Prostate gland (tissue), 2 donors: ENCODE results near the gene YDJC. TPM values are rescaled to one million over a fixed set of nuclear protein-coding genes. Genes with fewer than 3 reads are reported as not detected.
A peak's percentile ranks its signal among the peaks of the same experiment; 100 is the strongest.

Experiments used
- DNase-seq: peaks from one replicate; pipeline ENCODE4 v3.0.0-alpha.2; 2019; ENCODE audit warnings: low spot score
- H3K27ac ChIP-seq, 2 donors: fragments of 200-600 bp; sonication (generic); 2 replicates each; pipeline ENCODE4 v1.5.1; 2017 to 2019
- H3K27me3 ChIP-seq: fragments of 200-600 bp; sonication (generic); replicated peaks from 2 replicates; pipeline ENCODE4 v1.5.1; 2019; ENCODE audit not compliant: insufficient read depth
- H3K36me3 ChIP-seq, 2 donors: fragments of 200-600 bp; sonication (generic); 1 replicate in 1 of 2; 2 replicates in 1 of 2; pipeline versions ENCODE4 v1.5.1 to v1.8.1; 2017 to 2019
- H3K4me1 ChIP-seq: fragments of 200-600 bp; sonication (generic); replicated peaks from 2 replicates; pipeline ENCODE4 v1.5.1; 2019
- H3K4me3 ChIP-seq, 2 donors: fragments of 200-600 bp; sonication (generic); 2 replicates each; pipeline ENCODE4 v1.5.1; 2017 to 2019
- H3K9me3 ChIP-seq: fragments of 200-600 bp; sonication (generic); 2 replicates; pipeline ENCODE4 v1.5.1; 2017
- CTCF ChIP-seq, 4 experiments: fragments of 200-600 bp in 2 of 4; fragments of 450-650 bp in 2 of 4; sonication (generic) in 2 of 4; IDR thresholded peaks; 1 replicate in 3 of 4; 2 replicates in 1 of 4; pipeline ENCODE4 v1.5.1; 2016 to 2019; ENCODE audit warnings: antibody characterized with exemption in 4 of 4, mild to moderate bottlenecking in 2 of 4, moderate library complexity in 2 of 4
- POLR2A ChIP-seq: fragments of 450-650 bp; IDR thresholded peaks from one replicate; pipeline ENCODE4 v1.6.1; 2016; ENCODE audit warnings: antibody characterized with exemption, mild to moderate bottlenecking
- POLR2AphosphoS5 ChIP-seq: sonication (generic); formaldehyde crosslinking; IDR thresholded peaks from one replicate; pipeline ENCODE4 v1.6.1; 2017; ENCODE audit warnings: antibody characterized with exemption
- WGBS: methylation state at CpG from one replicate; pipeline ENCODE4 v1.1.5; 2018; 5-methylcytosine and 5-hydroxymethylcytosine counted together
- intact Hi-C: fragments of 100-400 bp; cut with DNase I; formaldehyde crosslinking; loops from one replicate; pipeline ENCODE4 v1.14.2; 2022
- total RNA-seq, 2 donors: library from RNA; depleted of rRNA; stranded (reverse); fragments of >200 nt; gene quantifications; one replicate each; pipeline ENCODE4 v1.1.0, GENCODE V29; 2016

The YDJC gene
- total RNA-seq, 2 donors from 2014 or later = 44.9 to 74.1 TPM

DNA sequence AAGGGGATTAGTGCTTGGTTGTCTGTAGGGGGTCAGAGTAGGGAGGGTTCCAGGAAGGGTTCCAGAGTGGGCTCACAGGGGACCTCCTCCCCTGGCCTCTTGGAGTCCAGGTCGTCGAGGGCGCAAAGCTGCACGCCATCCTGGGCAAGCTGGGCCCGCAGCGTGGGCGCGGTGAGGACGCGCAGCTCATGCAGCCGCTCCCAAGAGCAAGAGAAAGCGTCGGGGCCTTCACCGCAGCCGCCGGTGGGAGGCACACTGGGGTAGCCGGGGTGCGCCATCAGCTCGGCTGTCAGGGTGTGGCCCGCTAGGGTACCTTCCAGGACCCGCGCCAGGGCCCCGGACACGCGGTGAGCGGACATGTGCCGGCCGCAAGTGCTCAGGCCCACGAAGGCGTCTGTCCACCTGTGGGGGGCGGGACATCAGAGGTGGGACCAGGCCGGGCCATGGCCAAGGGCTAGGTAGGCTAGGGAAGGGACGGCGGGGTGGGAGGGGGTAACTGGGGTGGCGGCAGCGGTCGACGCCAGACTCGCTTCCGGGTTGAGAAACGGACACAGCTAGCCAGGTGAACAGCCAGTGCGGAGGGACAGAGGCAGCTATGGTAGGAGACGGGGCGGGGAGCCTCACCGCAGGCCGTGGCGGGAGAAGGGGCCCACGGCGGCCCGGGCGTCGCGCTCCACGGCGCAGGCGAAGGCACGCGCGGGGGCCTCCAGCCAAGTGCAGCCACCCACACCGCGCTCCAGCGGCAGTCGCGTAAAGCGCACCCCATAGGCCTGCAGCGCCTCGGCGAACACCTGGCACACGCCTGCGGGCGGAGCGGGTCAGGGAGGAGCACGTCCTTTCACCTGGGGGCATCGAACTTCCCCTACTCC, 1.2 kb downstream of the YDJC start:
- no peak for TF ChIP-seq CTCF (IDR thresholded peaks at IDR 0.05)
- no peak for TF ChIP-seq POLR2A
- no peak for TF ChIP-seq POLR2AphosphoS5
- no peaks in the 10 kb centered on the region for H3K9me3 ChIP-seq
- H3K4me1 ChIP-seq = peaks cover 15% of the 10 kb centered on the region
- no peak overlapping the region for H3K27ac ChIP-seq
- WGBS = 64% methylated on average over 67 of the region's 74 CpGs
- H3K27me3 ChIP-seq = no peaks in the 10 kb centered on the region
- H3K4me3 ChIP-seq = peak overlapping the region; percentile 74 to 92
- no peaks in the 10 kb centered on the region for H3K36me3 ChIP-seq
- intact Hi-C loops = no loop called here
- DNase-seq = no peak

GRCh38 chr22:21626735-21627469, 2.9 kb downstream of the YDJC start:
- TF ChIP-seq CTCF (IDR thresholded peaks at IDR 0.05) (no peak), POLR2A (no peak), POLR2AphosphoS5 (no peak)
- H3K27me3 ChIP-seq = no peaks in the 10 kb centered on the region
- no peak overlapping the region for H3K27ac ChIP-seq
- H3K36me3 ChIP-seq = no peaks in the 10 kb centered on the region
- WGBS = 85% methylated on average over 11 of the region's 11 CpGs
- intact Hi-C loops = no loop called here
- peaks cover 19% of the 10 kb centered on the region for H3K4me1 ChIP-seq
- no peak overlapping the region for H3K4me3 ChIP-seq
- H3K9me3 ChIP-seq = no peaks in the 10 kb centered on the region
- no peak for DNase-seq

GRCh38 chr22:21626073-21626734, 3.6 kb downstream of the YDJC start:
- no peak for DNase-seq
- intact Hi-C loops = no loop called here
- H3K4me1 ChIP-seq = peaks cover 19% of the 10 kb centered on the region

More at GRCh38 chr22:21626073-21626734, 3.6 kb downstream of the YDJC start:
- Histone ChIP-seq H3K36me3 (no peaks in the 10 kb centered on the region), H3K4me3 (no peak overlapping the region), H3K27ac (no peak overlapping the region), H3K9me3 (no peaks in the 10 kb centered on the region), H3K27me3 (no peaks in the 10 kb centered on the region)
- WGBS = 70% methylated on average over 4 of the region's 4 CpGs
- TF ChIP-seq CTCF (IDR thresholded peaks at IDR 0.05) (no peak), POLR2A (no peak)
